Astrocyte (in vitro differentiated cells and primary cell): Measurements from ENCODE around the gene IER3.

ENCODE experiments used
- CTCF ChIP-seq: IDR thresholded peaks from 2 replicates; pipeline ENCODE4 v1.5.1; 2011; ENCODE audit warnings: low read depth, mild to moderate bottlenecking, inconsistent platforms, low read length, moderate library complexity; ENCODE audit not compliant: insufficient read depth
- EZH2 ChIP-seq: IDR thresholded peaks from 2 replicates; pipeline ENCODE4 v1.6.1; 2012; ENCODE audit warnings: mild to moderate bottlenecking, low read length, inconsistent platforms; ENCODE audit not compliant: insufficient read depth

GRCh38 chr6:30790724-30791383 lies 46.5 kb upstream of the IER3 start:
- TF ChIP-seq CTCF, result no peak
- TF ChIP-seq EZH2, result no peak
